Omental fat pad (tissue), 4 donors: ENCODE data around the gene HSDL1. TPM values are rescaled to one million over a fixed set of nuclear protein-coding genes. Genes with fewer than 3 reads are reported as not detected.

Source experiments
- ATAC-seq: fragments of 150-250 bp; one replicate; pipeline ENCODE4 v1.9.1; 2016; ENCODE audit warnings: mild to moderate bottlenecking, moderate library complexity; ENCODE audit not compliant: low FRiP score
- DNase-seq: peaks from one replicate; pipeline ENCODE4 v3.0.0-alpha.2; 2019; ENCODE audit warnings: low spot score
- total RNA-seq, 4 donors: library from RNA; depleted of rRNA; stranded (reverse); fragments of >200 nt; gene quantifications; one replicate each; pipeline ENCODE4 v1.1.0, GENCODE V29; 2016
- TF ChIP-seq, protein P1 (sequence below), 3 donors: fragments of 450-650 bp; IDR thresholded peaks; one replicate each; pipeline ENCODE4 v1.5.1; 2016 to 2017; ENCODE audit warnings: antibody characterized with exemption in 3 of 3, mild to moderate bottlenecking in 3 of 3, moderate library complexity in 2 of 3

Gene HSDL1
- total RNA-seq, 4 donors from 2014 or later: 8.8 to 21.4 (median 15.8) TPM

DNA sequence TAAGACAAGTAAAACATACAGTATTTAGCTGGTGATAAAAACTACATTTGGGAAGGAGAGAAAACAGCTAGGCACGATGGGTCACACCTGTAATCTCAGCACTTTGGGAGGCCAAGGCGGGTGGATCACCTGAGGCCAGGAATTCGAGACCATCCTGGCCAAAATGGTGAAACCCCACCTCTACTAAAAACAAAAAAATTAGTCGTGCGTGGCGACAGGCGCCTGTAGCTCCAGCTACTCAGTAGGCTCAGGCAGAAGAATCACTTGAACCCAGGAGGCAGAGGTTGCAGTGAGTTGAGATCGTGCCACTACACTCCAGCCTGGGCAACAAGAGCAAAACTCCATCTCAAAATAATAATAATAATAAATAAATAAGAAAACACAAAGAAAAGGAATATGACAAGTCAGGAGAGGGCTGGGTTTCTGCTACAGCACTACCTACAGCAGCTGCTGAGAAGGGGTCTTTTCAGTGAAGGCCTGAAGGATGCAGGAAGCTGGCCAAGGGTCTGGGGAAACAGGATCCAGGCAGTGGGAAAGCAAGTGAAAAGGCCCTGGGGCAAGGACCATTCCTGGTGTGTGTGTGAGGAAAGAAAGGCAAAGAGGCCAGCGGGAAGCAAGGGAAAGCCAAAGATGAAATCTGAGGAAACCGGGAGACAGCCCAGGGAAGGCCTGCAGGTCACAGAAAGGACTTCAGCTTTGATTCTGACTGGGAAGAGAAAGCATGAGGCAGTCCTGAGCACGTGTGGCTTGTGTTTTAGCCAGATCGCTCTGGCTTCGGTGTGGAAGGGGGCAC lies 38.8 kb downstream of the HSDL1 start:
- no peak for ATAC-seq
- DNase-seq: no peak
- TF ChIP-seq, protein P1, sequence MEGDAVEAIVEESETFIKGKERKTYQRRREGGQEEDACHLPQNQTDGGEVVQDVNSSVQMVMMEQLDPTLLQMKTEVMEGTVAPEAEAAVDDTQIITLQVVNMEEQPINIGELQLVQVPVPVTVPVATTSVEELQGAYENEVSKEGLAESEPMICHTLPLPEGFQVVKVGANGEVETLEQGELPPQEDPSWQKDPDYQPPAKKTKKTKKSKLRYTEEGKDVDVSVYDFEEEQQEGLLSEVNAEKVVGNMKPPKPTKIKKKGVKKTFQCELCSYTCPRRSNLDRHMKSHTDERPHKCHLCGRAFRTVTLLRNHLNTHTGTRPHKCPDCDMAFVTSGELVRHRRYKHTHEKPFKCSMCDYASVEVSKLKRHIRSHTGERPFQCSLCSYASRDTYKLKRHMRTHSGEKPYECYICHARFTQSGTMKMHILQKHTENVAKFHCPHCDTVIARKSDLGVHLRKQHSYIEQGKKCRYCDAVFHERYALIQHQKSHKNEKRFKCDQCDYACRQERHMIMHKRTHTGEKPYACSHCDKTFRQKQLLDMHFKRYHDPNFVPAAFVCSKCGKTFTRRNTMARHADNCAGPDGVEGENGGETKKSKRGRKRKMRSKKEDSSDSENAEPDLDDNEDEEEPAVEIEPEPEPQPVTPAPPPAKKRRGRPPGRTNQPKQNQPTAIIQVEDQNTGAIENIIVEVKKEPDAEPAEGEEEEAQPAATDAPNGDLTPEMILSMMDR (IDR thresholded peaks at IDR 0.05): no peak

DNA sequence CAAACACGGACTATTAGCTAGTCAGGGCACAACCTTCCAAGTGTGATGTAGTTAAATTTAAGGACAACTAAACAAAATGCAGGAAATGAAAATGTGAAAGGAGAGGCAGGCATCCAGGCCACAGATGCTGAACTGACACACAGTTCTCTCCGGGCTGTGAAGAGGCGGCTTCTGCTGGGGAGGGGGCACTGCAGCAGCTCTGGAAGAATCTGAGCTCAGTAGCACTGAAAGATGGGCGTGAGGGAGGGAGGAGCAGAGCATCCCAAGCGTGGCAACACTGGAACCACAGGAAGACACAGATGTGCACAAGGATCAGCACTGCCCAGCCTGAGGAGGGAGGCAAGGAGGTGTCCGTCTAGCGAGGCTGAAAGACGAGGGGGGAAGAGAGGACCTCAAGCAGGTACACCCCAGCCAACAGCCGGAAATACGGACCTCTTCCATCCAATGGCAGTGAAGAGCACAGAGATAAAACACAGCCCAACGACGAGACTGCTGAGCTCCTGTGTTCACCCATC lies 39.6 kb downstream of the HSDL1 start:
- ATAC-seq (no peak), DNase-seq (no peak)
- TF ChIP-seq, protein P1 (IDR thresholded peaks at IDR 0.05): no peak

DNA sequence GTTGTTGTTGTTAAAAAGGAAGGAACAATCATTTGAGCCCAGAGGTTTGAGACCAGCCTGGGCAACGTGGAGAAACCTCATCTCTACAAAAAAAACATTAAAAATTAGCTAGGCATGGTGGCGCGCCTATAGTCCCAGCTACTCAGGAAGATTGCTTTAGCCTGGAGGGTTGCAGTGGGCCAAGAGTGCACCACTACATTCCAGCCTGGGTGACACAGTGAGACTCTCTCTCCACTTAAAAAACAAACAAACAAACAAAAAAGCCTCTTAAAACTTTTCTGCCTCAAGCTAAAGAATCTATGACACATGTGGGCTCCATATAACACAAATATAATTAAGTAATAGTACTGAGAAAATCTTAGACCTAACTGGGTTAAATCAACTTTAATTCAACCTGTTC lies 40.7 kb downstream of the HSDL1 start:
- ATAC-seq: no peak
- TF ChIP-seq, protein P1 (IDR thresholded peaks at IDR 0.05): no peak

DNA sequence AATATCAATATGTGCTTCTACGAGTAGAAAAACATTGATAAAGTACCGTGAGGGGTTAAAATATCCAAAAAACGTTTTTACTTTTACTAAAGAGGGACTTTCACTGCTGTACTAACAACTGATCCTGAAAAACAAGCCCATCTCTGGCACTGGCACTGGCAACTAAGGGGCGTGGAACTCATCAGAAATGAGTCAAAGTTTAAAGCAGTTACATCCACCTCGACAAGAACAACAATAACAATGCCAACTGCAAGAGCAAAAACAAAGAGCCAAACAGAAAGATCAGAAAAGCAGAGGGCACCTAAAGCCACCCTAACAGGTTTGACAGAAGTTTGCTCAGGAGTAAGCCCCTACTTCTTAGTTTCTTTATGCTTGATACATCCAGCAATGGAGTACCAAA lies 41.3 kb downstream of the HSDL1 start:
- no peak for ATAC-seq
- no peak for DNase-seq
- TF ChIP-seq, protein P1 (IDR thresholded peaks at IDR 0.05): no peak

More for the DNA sequence above, 40.7 kb downstream of the HSDL1 start:
- DNase-seq: no peak

DNA sequence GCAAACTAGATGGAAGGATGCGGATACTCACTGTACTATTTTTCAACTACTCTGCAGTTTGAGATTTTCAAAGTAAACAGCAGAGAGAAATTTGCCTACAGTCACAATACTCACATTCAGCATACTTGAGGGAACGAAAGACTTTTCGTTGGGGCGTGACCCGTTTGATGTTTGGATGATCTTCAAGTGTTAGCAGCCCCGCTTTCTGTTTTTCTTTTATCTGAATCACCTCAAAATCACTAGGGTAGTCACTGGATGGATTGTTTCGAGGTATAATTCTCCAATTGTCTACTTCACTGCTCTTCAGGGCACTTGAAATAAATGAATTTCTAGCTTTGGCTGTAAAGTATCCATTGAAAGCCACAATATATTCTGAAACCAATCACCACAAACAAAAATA lies 46.0 kb downstream of the HSDL1 start:
- ATAC-seq: no peak
- TF ChIP-seq, protein P1 (IDR thresholded peaks at IDR 0.05): no peak
- DNase-seq: no peak

DNA sequence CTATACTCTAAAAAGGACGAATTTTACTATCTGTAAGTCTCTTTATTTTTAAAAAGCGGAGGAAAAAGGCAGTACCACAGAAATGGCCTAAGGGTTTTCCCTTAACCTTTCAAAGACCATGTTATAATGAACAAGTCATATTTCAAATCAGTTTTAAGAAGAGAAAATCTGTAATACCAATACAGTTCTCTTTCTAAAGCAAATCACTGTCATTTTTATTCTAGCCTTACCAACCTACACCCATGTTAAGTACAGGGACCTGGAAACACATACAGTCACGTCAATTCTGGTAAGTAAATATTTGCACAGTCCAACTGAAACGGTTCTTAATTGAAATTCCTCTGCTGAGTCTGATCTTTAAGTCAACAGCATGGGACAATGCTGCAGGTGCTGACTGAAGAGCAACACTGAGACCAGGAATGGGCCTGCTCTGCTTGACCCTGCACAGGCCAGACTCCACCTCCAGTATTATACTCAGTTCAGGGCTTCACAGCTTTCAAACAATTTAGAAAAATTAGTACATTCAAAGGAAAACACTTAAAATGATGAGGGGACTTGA lies 48.5 kb downstream of the HSDL1 start:
- TF ChIP-seq, protein P1 (IDR thresholded peaks at IDR 0.05): no peak
- DNase-seq: no peak
- no peak for ATAC-seq

DNA sequence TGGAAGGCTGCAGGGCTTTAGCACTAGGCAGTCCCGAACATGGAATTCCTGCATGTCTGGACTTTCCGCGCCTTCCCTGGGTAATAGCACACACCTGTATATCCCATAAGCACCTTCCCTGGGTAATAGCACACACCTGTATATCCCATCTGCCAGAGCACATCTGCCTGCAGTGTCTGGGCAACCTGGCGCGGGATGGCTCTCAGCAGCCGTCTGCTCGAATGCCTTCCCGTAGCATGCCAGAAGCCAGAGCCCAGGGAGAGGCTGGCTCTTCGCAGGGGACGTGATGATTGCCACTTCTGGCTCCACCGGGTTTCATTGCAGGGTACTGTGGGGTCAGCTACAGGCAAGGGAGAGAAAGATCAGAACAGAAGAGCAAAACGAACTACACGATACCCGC lies 49.5 kb downstream of the HSDL1 start:
- TF ChIP-seq, protein P1 (IDR thresholded peaks at IDR 0.05): no peak
- no peak for ATAC-seq

More for the DNA sequence above, 49.5 kb downstream of the HSDL1 start:
- no peak for DNase-seq
